Measurements from ENCODE around the gene NPNT.

GRCh38 chr4:105951198-105951597 lies 55.9 kb downstream of the NPNT start:
- TF ChIP-seq CTCF (IDR thresholded peaks at IDR 0.05; ENCODE audit: low read length) (no peak), EZH2 (IDR thresholded peaks at IDR 0.05; ENCODE audit: borderline replicate concordance, low read length) (no peak)
